ENCODE data around the gene ADCY1.

Gene ADCY1

DNA sequence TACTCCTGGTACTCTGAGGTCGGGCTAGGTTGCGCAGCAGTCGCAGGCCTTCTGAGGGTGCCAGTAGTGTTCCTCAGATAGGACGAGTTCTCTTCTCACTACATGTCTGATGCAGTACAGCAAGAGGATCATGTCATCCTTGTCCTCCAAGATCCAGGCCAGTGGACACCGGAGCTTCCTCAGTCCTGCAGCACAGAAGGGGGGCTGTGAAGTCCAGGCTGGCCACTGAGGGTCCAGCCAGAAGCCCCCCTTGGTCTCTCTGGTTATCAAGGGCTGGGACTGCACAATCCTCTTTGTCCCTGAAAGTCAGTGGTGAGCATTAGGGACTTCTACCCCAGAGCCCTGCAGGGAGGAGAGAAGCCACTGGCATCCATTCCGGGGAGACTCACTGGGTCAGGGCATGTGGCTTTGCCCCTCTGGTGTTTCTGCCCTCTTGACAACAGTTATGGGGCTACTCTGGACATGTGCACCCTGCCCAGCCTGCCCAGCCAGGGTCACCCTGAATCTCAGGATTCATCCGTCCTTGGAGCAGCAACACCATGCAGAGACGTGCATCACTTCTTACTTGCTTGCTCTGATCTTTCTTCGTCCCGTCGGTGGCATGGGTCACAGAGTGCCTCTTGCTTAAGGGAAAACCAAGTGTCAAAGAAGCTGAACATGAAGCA lies 125.7 kb downstream of the ADCY1 start:
- TF ChIP-seq CTCF (IDR thresholded peaks at IDR 0.05; ENCODE audit: insufficient read depth, low read depth, low read length, missing control alignments) = no peak
- no peak for DNase-seq (ENCODE audit: low read depth)

GRCh38 chr7:45700556-45700955 lies 126.4 kb downstream of the ADCY1 start:
- no peak overlapping the region for H3K4me3 ChIP-seq (ENCODE audit: low read length)
- no peak for DNase-seq (ENCODE audit: low read depth)
- no peak for TF ChIP-seq CTCF (IDR thresholded peaks at IDR 0.05; ENCODE audit: insufficient read depth, low read depth, low read length, missing control alignments)

More for the DNA sequence above, 125.7 kb downstream of the ADCY1 start:
- H3K4me3 ChIP-seq (ENCODE audit: low read length) = no peak overlapping the region

DNA sequence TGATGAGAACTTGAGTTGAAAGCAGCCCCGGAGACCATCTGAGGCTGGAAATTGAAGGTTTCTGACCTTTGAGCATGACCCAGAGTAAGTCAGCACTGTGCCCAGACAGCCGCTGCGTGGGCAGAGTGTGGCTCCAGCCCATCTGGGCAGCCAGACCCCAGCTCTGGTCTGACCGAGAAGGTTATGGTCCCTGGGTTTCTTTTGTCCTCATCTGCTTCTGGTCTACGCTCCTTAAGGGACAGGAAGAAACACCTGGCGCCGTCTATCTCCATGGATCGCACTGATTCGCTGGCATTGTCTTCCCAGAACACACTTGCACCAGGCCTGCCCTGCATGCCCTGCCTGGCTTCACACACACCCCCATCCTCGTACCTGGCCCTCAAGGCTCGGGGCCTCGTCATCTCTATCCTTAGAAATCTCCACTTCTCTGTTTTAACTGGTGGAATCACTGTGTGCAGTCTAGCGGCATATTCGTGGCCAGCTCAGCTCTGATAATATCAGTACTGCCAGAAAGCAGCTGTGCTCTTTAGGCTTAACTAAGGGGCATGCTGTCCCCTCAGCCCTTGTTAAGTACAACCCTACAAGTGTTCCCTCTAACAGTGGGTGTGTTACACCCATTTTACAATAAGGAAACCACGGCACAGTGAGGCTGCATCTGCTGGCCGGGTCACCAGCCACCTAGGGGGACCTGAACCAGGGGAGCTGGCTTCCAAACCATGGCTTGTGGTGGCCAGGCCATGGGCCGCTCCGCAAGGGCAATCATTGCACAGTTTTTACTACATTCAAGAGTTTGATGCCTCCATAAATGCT lies 127.7 kb downstream of the ADCY1 start:
- DNase-seq (ENCODE audit: low read depth) = no peak
- H3K4me3 ChIP-seq (ENCODE audit: low read length) = no peak overlapping the region
- TF ChIP-seq CTCF (IDR thresholded peaks at IDR 0.05; ENCODE audit: insufficient read depth, low read depth, low read length, missing control alignments) = no peak

- TF ChIP-seq CTCF (IDR thresholded peaks at IDR 0.05; ENCODE audit: insufficient read depth, low read depth, low read length, missing control alignments) = no peak
- no peak for DNase-seq (ENCODE audit: low read depth)
Measured at GRCh38 chr7:45702751-45703150, 128.6 kb downstream of the ADCY1 start.

GRCh38 chr7:45703373-45703821 lies 129.2 kb downstream of the ADCY1 start:
- no peak for DNase-seq (ENCODE audit: low read depth)
- no peak overlapping the region for H3K4me3 ChIP-seq (ENCODE audit: low read length)
- no peak for TF ChIP-seq CTCF (IDR thresholded peaks at IDR 0.05; ENCODE audit: insufficient read depth, low read depth, low read length, missing control alignments)

More at GRCh38 chr7:45702751-45703150, 128.6 kb downstream of the ADCY1 start:
- H3K4me3 ChIP-seq (ENCODE audit: low read length) = no peak overlapping the region

DNA sequence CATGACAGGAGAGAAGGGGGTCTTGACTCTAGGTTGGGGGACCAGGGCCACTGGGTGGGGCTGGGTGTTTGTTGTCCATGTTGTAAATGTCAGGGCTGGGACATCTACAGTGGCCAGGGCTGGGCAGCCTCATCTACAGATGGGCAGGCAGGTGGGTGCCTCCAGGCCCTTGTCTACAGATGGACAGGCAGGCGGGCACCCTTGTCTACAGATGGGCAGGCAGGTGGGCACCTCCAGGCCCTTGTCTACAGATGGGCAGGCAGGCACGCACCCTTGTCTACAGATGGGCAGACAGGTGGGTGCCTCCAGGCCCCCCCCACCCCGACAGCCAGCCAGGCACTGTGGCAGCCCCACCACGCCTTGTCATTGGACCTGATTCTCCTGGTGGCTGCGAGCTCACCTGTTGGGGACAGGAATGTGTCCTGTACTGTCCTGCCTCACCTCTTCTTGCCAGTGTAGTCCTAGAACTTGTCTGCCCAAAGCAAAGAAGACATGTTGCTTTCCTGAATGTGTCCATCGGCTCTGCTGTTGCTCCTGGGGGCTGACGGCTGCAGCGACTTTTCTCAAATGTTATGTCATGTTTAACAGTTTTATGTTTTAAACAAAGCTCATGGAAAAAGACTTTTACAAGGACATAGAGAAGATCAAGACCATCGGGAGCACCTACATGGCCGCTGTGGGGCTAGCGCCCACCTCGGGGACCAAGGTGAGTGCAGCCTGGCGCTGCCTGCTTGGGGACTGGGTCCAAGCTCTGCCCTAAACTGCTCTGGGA lies 129.9 kb downstream of the ADCY1 start:
- no peak for DNase-seq (ENCODE audit: low read depth)
- no peak for TF ChIP-seq CTCF (IDR thresholded peaks at IDR 0.05; ENCODE audit: insufficient read depth, low read depth, low read length, missing control alignments)
- H3K4me3 ChIP-seq (ENCODE audit: low read length) = no peak overlapping the region

All from epithelial cell of esophagus (primary cell).